B cell (primary cell): Measurements from ENCODE around the gene ACSM2A. TPM values are rescaled to one million over a fixed set of nuclear protein-coding genes. Genes with fewer than 3 reads are reported as not detected.
"Not testable (repeated sequence)": the region's sequence is repeated elsewhere in the genome, so short reads cannot be mapped to it uniquely, and the experiment has no call there.

ENCODE experiments used
- ATAC-seq: fragments of 200-7000 bp; cut with Tn5 transposase; one replicate; pipeline ENCODE4 v1.10.0; 2021; ENCODE audit warnings: low read depth, mild to moderate bottlenecking, moderate number of reproducible peaks, moderate library complexity
- CTCF ChIA-PET: fragments of 350-600 bp; sonication (Branson Sonifier 250); formaldehyde crosslinking; loops from one replicate; lab custom pipeline; 2021; ENCODE audit warnings: antibody characterized with exemption, inconsistent platforms; lab: Charles Lee
- POLR2A ChIA-PET: fragments of 350-600 bp; sonication (Branson Sonifier 250); formaldehyde crosslinking; loops from one replicate; lab custom pipeline; 2021; ENCODE audit warnings: antibody characterized with exemption; lab: Charles Lee
- DNase-seq: peaks from one replicate; pipeline ENCODE4 v3.0.0; 2013
- H2AFZ ChIP-seq: 2 replicates; pipeline ENCODE4 v1.6.1; 2012; ENCODE audit warnings: mild to moderate bottlenecking, low read depth, low read length; ENCODE audit not compliant: insufficient read depth, poor library complexity, severe bottlenecking
- H3K27ac ChIP-seq, 2 donors: 1 replicate in 1 of 2; 2 replicates in 1 of 2; pipeline ENCODE4 v1.5.1; 2012 to 2013; ENCODE audit warnings: low read length in 2 of 2, mild to moderate bottlenecking in 2 of 2, moderate library complexity in 1 of 2
- H3K27me3 ChIP-seq, 4 experiments: fragments of 200-600 bp in 1 of 4; sonication (generic) in 1 of 4; replicated peaks in 1 of 4; 1 replicate in 2 of 4; 2 replicates in 2 of 4; pipeline versions ENCODE4 v1.6.1 to v1.7.0; 2013 to 2016; ENCODE audit warnings: low read length in 3 of 4, mild to moderate bottlenecking in 2 of 4, mixed read lengths in 1 of 4, moderate library complexity in 1 of 4; ENCODE audit not compliant: insufficient read depth in 4 of 4, control insufficient read depth in 3 of 4; ENCODE audit errors: control extremely low read depth in 1 of 4
- H3K36me3 ChIP-seq, 2 experiments: replicated peaks in 1 of 2; 1 replicate in 1 of 2; 2 replicates in 1 of 2; pipeline versions ENCODE4 v1.6.1 to v1.7.1; 2013; ENCODE audit warnings: low read length in 1 of 2; ENCODE audit not compliant: insufficient read depth in 2 of 2, control insufficient read depth in 1 of 2; ENCODE audit errors: control extremely low read depth in 1 of 2, extremely low read depth in 1 of 2
- H3K4me1 ChIP-seq, 2 donors: fragments of 200-600 bp in 1 of 2; sonication (generic) in 1 of 2; 1 replicate in 1 of 2; 2 replicates in 1 of 2; pipeline versions ENCODE4 v1.5.1 to v1.6.1; 2013 to 2017; ENCODE audit warnings: low read length in 2 of 2; ENCODE audit not compliant: control insufficient read depth in 2 of 2, insufficient read depth in 2 of 2
- H3K4me2 ChIP-seq: replicated peaks from 2 replicates; pipeline ENCODE3; 2012; ENCODE audit warnings: mild to moderate bottlenecking, low read depth, low read length; ENCODE audit not compliant: poor library complexity, severe bottlenecking
- H3K4me3 ChIP-seq, 5 experiments: fragments of 200-600 bp in 1 of 5; sonication (generic) in 1 of 5; 1 replicate in 3 of 5; 2 replicates in 2 of 5; pipeline versions ENCODE4 v1.5.1 to v1.7.0; 2011 to 2016; ENCODE audit warnings: low read length in 4 of 5, mild to moderate bottlenecking in 4 of 5, low read depth in 2 of 5, control low read depth in 1 of 5, moderate library complexity in 1 of 5; ENCODE audit not compliant: insufficient read depth in 1 of 5; ENCODE audit errors: control extremely low read depth in 1 of 5, extremely low read depth in 1 of 5
- H3K79me2 ChIP-seq: fragments of 200-600 bp; sonication (generic); one replicate; pipeline ENCODE4 v1.6.0; 2016; ENCODE audit warnings: low read length; ENCODE audit not compliant: control insufficient read depth, insufficient read depth
- H3K9ac ChIP-seq: fragments of 200-600 bp; sonication (generic); 2 replicates; pipeline ENCODE4 v1.6.1; 2017; ENCODE audit warnings: mild to moderate bottlenecking, low read length, moderate library complexity
- H3K9me3 ChIP-seq, 3 donors: one replicate each; pipeline versions ENCODE4 v1.6.1 to v1.7.1; 2013; ENCODE audit warnings: low read length in 2 of 3; ENCODE audit not compliant: control insufficient read depth in 2 of 3, insufficient read depth in 1 of 3; ENCODE audit errors: control extremely low read depth in 1 of 3
- H4K20me1 ChIP-seq: 2 replicates; pipeline ENCODE4 v1.6.0; 2012; ENCODE audit warnings: mild to moderate bottlenecking, low read length; ENCODE audit not compliant: insufficient read depth, control insufficient read depth, poor library complexity, severe bottlenecking
- H3K27ac Mint-ChIP-seq: one replicate; pipeline ENCODE4 v1.8.0; 2021; ENCODE audit warnings: mixed read lengths
- H3K27me3 Mint-ChIP-seq: one replicate; pipeline ENCODE4 v1.8.0; 2021; ENCODE audit warnings: mixed read lengths
- H3K4me1 Mint-ChIP-seq: one replicate; pipeline ENCODE4 v1.8.0; 2021; ENCODE audit warnings: mixed read lengths
- H3K4me3 Mint-ChIP-seq: one replicate; pipeline ENCODE4 v1.8.0; 2021; ENCODE audit warnings: mixed read lengths
- H3K9me3 Mint-ChIP-seq: one replicate; pipeline ENCODE4 v1.8.0; 2022; ENCODE audit warnings: mixed read lengths; ENCODE audit not compliant: insufficient read depth
- CTCF ChIP-seq: fragments of 200-600 bp; IDR thresholded peaks from one replicate; pipeline ENCODE4 v1.8.0; 2022; ENCODE audit warnings: antibody characterized with exemption, mild to moderate bottlenecking
- EZH2 ChIP-seq: IDR thresholded peaks from 2 replicates; pipeline ENCODE4 v1.6.1; 2012; ENCODE audit warnings: borderline replicate concordance, low read depth, mild to moderate bottlenecking, moderate library complexity, low read length; ENCODE audit not compliant: insufficient read depth, poor library complexity, severe bottlenecking
- WGBS: methylation state at CpG from one replicate; pipeline ENCODE4 v1.1.5; 2013; ENCODE audit warnings: missing lambda C conversion rate; ENCODE audit not compliant: insufficient coverage; 5-methylcytosine and 5-hydroxymethylcytosine counted together
- intact Hi-C: fragments of 100-400 bp; cut with micrococcal nuclease; formaldehyde crosslinking; loops from one replicate; pipeline ENCODE4 v1.10.0; 2022
- polyA plus RNA-seq: library from polyadenylated mRNA; depleted of rRNA; stranded (reverse); fragments of >200 nt; gene quantifications from 2 replicates; pipeline ENCODE4 v1.2.3, GENCODE V29; 2012
- total RNA-seq, 2 donors: library from RNA; stranded (reverse); fragments of 120-200 nt in 1 of 2; gene quantifications; 1 replicate in 1 of 2; 2 replicates in 1 of 2; pipeline versions ENCODE4 v1.2.3 to v1.2.4, GENCODE V29; 2013 to 2022

The ACSM2A gene
- total and polyA plus RNA-seq, 2 donors (not counting 1 experiment from before 2014, with no cell fraction given) = not detected

DNA sequence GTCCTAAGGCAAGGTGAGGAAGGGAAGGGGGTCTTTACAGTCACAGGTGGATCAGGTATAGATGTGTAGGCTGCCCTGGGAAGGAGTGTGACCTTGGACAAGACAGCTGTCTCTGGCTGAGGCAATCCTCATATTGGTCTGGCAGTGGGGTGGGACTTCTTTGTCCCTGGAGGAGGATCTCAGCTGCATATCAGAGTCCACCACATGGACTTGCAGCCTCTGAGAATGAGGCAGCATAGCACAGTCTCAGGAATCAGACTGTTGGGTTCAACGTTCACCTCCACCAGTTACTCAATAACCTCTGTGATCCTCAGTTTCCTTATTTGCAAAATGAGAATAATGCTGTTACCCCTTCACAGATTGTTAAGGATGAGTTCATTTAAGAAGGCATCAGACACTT is 33.4 kb downstream of the ACSM2A start:
- Histone ChIP-seq H3K27ac (no peak overlapping the region), H3K4me2 (no peak overlapping the region), H3K27me3 (no peaks in the 10 kb centered on the region), H3K4me3 (no peak overlapping the region), H3K9me3 (no peaks in the 10 kb centered on the region), H3K4me1 (no peaks in the 10 kb centered on the region), H3K36me3 (no peaks in the 10 kb centered on the region), H3K79me2 (no peaks in the 10 kb centered on the region), H4K20me1 (no peaks in the 10 kb centered on the region), H3K9ac (no peak overlapping the region), H2AFZ (no peak overlapping the region)
- intact Hi-C loops = no loop called here
- POLR2A ChIA-PET = no interaction called here
- Mint-ChIP-seq H3K27ac (no peak overlapping the region), H3K4me3 (no peak overlapping the region), H3K27me3 (peaks cover 15% of the 10 kb centered on the region), H3K9me3 (no peaks in the 10 kb centered on the region), H3K4me1 (no peaks in the 10 kb centered on the region)
- WGBS = no CpG with 5 or more reads among the region's 1 CpG
- CTCF ChIA-PET = no interaction called here
- TF ChIP-seq CTCF = no peak
- no peak for TF ChIP-seq EZH2
- no peak for ATAC-seq
- DNase-seq = no peak

- CTCF ChIA-PET = no interaction called here
Measured at GRCh38 chr16:20485408-20485807, 34.1 kb downstream of the ACSM2A start.

DNA sequence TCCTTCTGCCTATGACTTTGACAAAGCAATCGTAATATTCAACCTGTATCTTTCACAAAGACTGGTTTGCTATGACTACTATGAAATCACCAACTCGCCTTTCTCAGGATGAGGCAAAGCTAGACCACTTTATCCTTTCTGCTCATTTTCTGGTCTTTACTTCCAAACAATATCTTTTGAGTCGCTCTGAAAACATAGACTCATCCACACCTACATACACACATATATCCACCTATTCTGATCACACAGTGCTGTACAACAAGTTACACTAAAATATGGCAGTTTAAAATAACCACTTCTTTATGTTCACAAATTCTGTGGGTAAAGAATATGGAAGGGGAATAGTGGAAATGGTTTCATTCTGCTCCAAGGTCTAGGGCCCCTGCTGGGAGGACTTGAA is 39.7 kb downstream of the ACSM2A start:
- H3K4me2 ChIP-seq, H3K27me3 Mint-ChIP-seq, DNase-seq, POLR2A ChIA-PET, H3K27ac Mint-ChIP-seq, H3K4me1 Mint-ChIP-seq, H3K9me3 ChIP-seq, H3K79me2 ChIP-seq, H2AFZ ChIP-seq, CTCF ChIA-PET, H3K4me3 Mint-ChIP-seq, ATAC-seq, intact Hi-C loops, H3K4me3 ChIP-seq, H3K9me3 Mint-ChIP-seq, H3K27ac ChIP-seq, H4K20me1 ChIP-seq, H3K4me1 ChIP-seq, H3K9ac ChIP-seq, H3K36me3 ChIP-seq, H3K27me3 ChIP-seq: not testable (repeated sequence)
- WGBS = no CpG with 5 or more reads among the region's 3 CpGs

More at GRCh38 chr16:20485408-20485807, 34.1 kb downstream of the ACSM2A start:
- Histone ChIP-seq H3K36me3 (no peaks in the 10 kb centered on the region), H3K4me3 (no peak overlapping the region), H3K4me2 (no peak overlapping the region), H3K27me3 (no peaks in the 10 kb centered on the region), H3K9me3 (no peaks in the 10 kb centered on the region), H4K20me1 (no peaks in the 10 kb centered on the region), H3K27ac (no peak overlapping the region), H3K79me2 (no peaks in the 10 kb centered on the region), H2AFZ (no peak overlapping the region), H3K4me1 (no peaks in the 10 kb centered on the region), H3K9ac (no peak overlapping the region)
- Mint-ChIP-seq H3K4me3 (no peak overlapping the region), H3K27me3 (peaks cover 10% of the 10 kb centered on the region), H3K9me3 (no peaks in the 10 kb centered on the region), H3K4me1 (no peaks in the 10 kb centered on the region), H3K27ac (no peak overlapping the region)
- POLR2A ChIA-PET = no interaction called here
- WGBS = no CpG with 5 or more reads among the region's 1 CpG
- DNase-seq (no peak), ATAC-seq (no peak)
- intact Hi-C loops = no loop called here
- TF ChIP-seq CTCF (no peak), EZH2 (no peak)
